Measurements from ENCODE around the gene RELN. TPM values are rescaled to one million over a fixed set of nuclear protein-coding genes. Genes with fewer than 3 reads are reported as not detected.
A peak's percentile ranks its signal among the peaks of the same experiment; 100 is the strongest.

Gene RELN
- total RNA-seq, 1 donor from 2014 or later: 0.19 TPM

DNA sequence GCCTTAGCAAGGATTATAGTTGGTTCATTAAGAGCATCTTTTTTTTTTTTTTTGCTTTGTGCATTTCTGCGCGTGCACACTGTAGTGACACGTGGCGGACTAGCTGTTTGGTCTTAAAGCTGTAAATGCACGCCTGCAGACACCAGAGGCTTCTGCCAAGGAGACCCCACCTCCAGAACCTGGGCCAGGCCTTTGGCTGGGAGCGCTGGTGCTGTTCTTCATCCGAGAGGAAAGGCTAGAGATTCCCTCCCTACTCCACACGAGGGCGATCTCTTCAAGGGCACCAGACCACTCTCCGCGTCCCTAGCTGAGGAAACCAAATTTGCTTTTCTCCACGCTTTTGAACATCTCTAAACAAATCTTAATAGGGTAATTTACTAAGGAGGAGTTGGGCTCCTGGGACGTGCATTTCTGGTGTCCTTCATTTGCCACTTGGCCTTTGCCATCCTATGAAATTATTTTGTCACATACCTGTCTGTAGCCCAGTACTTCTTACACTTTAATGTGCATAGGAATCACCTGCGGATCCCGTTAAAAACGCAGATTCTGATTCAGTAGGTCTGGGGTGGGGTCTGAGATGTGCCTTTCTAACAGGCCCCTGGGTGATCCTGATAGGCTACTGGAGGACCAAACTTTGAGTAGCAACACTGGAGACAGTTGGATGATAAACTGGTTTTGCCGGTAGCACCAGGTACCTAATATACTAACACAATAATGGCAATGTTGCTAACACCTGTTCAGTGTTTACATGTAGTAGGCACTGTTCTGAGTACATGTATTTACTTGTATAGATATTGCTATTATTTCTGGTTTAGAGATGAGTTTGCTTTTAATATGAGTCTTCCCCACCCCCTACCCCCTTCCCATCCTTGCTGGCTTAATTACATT, 542.1 kb downstream of the RELN start:
- Mint-ChIP-seq H3K4me1 (ENCODE audit: unreplicated experiment) (peaks cover 7% of the 10 kb centered on the region), H3K4me3 (ENCODE audit: unreplicated experiment) (no peak overlapping the region), H3K36me3 (ENCODE audit: unreplicated experiment) (no peaks in the 10 kb centered on the region), H3K27me3 (ENCODE audit: unreplicated experiment) (peaks cover 68% of the 10 kb centered on the region), H3K27ac (ENCODE audit: unreplicated experiment) (no peak overlapping the region), H3K9me3 (ENCODE audit: unreplicated experiment) (peaks cover 6% of the 10 kb centered on the region)
- DNase-seq (ENCODE audit: extremely low spot score, unreplicated experiment): no peak
- TF ChIP-seq, protein P1, sequence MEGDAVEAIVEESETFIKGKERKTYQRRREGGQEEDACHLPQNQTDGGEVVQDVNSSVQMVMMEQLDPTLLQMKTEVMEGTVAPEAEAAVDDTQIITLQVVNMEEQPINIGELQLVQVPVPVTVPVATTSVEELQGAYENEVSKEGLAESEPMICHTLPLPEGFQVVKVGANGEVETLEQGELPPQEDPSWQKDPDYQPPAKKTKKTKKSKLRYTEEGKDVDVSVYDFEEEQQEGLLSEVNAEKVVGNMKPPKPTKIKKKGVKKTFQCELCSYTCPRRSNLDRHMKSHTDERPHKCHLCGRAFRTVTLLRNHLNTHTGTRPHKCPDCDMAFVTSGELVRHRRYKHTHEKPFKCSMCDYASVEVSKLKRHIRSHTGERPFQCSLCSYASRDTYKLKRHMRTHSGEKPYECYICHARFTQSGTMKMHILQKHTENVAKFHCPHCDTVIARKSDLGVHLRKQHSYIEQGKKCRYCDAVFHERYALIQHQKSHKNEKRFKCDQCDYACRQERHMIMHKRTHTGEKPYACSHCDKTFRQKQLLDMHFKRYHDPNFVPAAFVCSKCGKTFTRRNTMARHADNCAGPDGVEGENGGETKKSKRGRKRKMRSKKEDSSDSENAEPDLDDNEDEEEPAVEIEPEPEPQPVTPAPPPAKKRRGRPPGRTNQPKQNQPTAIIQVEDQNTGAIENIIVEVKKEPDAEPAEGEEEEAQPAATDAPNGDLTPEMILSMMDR (IDR thresholded peaks at IDR 0.05): peak; percentile 67

DNA sequence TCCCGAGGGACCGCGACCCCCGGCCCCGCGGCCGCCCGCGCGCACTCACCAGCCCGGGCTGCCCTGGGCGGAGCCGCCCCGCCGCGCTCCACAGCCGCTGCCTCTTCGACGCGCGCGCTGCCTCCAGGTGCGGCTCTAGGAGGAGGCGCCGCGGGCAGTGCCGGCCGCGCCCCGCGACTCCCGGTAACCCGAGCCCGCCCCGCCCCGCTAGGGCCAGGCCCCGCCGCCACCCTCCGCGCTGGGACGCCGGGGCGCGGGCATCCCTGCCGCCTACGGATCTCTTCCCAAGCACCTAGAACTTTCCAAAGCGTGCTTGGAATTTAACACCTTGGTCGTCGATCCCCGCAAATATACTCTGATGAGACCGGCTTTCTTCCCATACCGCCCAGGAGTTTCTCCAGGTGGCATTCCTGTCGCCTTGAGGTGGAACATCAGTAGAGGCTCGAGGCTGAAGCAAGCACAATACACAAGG, 543.4 kb downstream of the RELN start, which contains the start of gene SLC26A5:
Gene SLC26A5 (minus strand): TSS at position 159 of the 472 bp plus-strand sequence. CDS start 24,693 bp downstream, outside the sequence.
- Mint-ChIP-seq H3K27ac (ENCODE audit: unreplicated experiment) (no peak within 1 kb of the TSS), H3K4me1 (ENCODE audit: unreplicated experiment) (peaks cover 7% of the 10 kb centered on the region), H3K27me3 (ENCODE audit: unreplicated experiment) (peaks cover 72% of the 10 kb centered on the region), H3K4me3 (ENCODE audit: unreplicated experiment) (peak within 1 kb of the TSS; percentile 70), H3K36me3 (ENCODE audit: unreplicated experiment) (no peaks in the 10 kb centered on the region), H3K9me3 (ENCODE audit: unreplicated experiment) (peaks cover under 1% of the 10 kb centered on the region)
- TF ChIP-seq, protein P1 (IDR thresholded peaks at IDR 0.05): no peak
- DNase-seq (ENCODE audit: extremely low spot score, unreplicated experiment): no peak

DNA sequence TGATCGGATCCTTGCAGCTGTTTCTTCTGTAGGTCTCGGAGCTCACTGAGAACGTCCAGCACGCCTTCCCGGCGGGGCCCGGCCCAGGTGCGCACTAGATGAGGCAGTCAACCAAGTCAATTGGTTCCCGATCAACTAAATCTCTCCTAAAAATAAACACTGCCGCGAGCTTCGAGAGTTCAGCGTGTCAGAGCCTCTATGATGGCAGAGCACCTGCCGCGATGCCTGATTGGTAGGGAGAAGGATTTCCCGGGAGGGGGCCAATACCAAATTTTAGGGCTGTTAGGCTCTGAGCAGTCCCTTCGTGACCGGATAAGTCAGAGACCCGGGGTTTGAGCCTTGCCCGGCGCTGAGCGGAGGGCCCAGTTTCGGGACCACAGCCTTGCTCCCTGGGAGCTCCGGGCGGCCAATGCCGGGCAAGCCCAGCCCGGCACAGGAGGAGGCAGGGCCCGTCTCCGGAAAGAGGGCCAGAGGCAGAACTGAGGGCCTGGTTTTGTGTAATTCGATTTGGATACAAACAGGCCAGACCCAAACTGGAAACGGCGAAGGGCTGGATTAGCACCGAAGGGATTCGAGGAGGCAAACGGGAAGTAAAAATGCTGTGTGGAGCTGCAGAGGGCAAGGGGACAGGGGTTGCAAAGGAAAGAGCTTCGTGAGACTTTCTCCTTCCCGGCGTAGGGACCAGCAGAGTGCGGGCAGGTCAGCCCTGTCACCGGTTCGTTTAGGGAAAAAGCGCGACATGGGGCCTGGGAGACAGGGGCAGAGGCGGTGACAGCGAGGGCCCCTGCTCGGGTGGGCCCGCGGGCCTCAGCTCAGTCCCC, 544.0 kb downstream of the RELN start:
- TF ChIP-seq, protein P1 (IDR thresholded peaks at IDR 0.05): no peak
- peaks cover 68% of the 10 kb centered on the region for H3K27me3 Mint-ChIP-seq (ENCODE audit: unreplicated experiment)
- no peak overlapping the region for H3K27ac Mint-ChIP-seq (ENCODE audit: unreplicated experiment)
- H3K4me3 Mint-ChIP-seq (ENCODE audit: unreplicated experiment): peak overlapping the region; percentile 70
- H3K9me3 Mint-ChIP-seq (ENCODE audit: unreplicated experiment): no peaks in the 10 kb centered on the region
- DNase-seq (ENCODE audit: extremely low spot score, unreplicated experiment): no peak
- peaks cover 7% of the 10 kb centered on the region for H3K4me1 Mint-ChIP-seq (ENCODE audit: unreplicated experiment)
- no peaks in the 10 kb centered on the region for H3K36me3 Mint-ChIP-seq (ENCODE audit: unreplicated experiment)

DNA sequence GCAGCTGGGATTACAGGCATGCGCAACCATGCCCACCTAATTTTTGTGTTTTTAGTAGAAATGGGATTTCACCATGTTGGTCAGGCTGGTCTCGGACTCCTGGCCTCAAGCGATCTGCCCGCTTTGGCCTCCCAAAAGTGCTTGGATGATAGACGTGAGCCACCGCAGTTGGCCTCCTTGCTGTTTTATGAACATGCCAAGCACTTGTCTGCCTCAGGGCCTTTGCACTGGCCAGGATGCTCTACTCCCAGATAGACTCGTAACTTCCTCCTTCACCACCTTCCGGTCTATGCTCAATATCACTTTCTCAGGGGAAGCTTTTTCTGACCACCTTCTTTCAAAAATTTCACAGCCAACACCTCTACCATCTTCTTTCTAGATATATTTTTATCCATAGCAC, 549.8 kb downstream of the RELN start:
- Mint-ChIP-seq H3K27me3 (ENCODE audit: unreplicated experiment) (peaks cover 44% of the 10 kb centered on the region), H3K27ac (ENCODE audit: unreplicated experiment) (no peak overlapping the region), H3K36me3 (ENCODE audit: unreplicated experiment) (no peaks in the 10 kb centered on the region)

More for the DNA sequence above, 549.8 kb downstream of the RELN start:
- DNase-seq (ENCODE audit: extremely low spot score, unreplicated experiment): no peak
- Mint-ChIP-seq H3K9me3 (ENCODE audit: unreplicated experiment) (no peaks in the 10 kb centered on the region), H3K4me1 (ENCODE audit: unreplicated experiment) (no peaks in the 10 kb centered on the region), H3K4me3 (ENCODE audit: unreplicated experiment) (no peak overlapping the region)
- TF ChIP-seq, protein P1 (IDR thresholded peaks at IDR 0.05): no peak
